HG02678 (cell line): ENCODE data around the gene MNDA.
"Not testable (repeated sequence)": the region's sequence is repeated elsewhere in the genome, so short reads cannot be mapped to it uniquely, and the experiment has no call there.

Source experiments
- ATAC-seq: cut with Tn5 transposase; IDR thresholded peaks from one replicate; pipeline ENCODE4 v1.9.1; 2021; ENCODE audit warnings: mild to moderate bottlenecking, moderate library complexity; ENCODE audit not compliant: unreplicated experiment

MNDA gene

DNA sequence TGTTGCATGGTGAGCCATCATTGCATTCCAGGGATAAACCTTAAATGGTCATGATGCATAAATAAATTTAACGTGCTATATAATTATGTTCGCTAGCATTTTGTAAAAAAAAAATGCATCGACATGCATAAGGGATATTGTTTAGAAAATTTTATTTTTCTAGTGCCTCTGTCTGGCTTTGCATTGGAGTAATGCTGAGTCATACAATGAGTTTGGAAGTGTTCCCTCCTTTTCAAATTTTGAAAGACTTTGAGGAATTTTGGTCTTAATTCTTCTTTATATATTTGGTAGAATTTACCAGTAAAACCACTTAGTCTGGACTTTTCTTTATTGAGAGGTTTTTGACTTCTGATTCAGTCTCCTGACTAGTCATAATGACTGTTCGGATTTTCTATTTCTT, 4.9 kb downstream of the MNDA start:
- ATAC-seq = no peak

- no peak for ATAC-seq
Observed at GRCh38 chr1:158838660-158839059, 7.5 kb downstream of the MNDA start.

DNA sequence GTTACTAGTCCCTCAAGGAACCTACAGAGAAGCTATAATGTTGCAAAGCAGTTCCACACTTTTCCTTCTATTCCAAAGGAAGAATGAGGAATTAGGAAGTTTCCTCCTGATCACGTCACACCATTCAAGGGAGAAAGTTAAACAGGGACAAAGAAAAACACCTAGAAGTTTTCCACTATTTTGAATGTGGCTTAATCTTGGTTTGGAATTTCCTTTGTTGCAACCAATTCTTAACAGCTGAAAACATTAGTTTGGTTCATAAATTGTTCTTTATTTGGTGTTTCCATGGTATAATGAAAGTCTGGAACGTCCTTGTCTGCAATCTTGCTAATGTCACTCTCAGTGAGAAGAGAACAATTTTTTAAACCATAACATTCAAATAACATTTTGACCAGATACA, 8.4 kb downstream of the MNDA start:
- ATAC-seq = no peak

DNA sequence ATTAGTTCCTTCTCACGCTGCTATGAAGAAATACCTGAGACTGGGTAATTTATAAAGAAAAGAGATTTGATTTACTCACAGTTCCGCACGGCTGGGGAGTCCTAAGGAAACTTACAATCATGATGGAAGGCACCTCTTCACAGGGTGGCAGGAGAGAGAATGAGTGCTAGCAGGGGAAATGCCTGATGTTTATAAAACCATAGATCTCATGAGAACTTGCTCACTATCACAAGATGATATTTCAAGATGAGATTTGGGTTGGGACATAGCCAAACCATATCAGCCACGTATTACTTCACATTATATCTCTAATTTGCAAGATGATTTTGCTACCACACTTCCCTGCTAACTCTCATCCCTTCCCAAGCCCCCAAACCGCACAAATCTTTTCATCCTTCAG, 9.1 kb downstream of the MNDA start:
- no peak for ATAC-seq

DNA sequence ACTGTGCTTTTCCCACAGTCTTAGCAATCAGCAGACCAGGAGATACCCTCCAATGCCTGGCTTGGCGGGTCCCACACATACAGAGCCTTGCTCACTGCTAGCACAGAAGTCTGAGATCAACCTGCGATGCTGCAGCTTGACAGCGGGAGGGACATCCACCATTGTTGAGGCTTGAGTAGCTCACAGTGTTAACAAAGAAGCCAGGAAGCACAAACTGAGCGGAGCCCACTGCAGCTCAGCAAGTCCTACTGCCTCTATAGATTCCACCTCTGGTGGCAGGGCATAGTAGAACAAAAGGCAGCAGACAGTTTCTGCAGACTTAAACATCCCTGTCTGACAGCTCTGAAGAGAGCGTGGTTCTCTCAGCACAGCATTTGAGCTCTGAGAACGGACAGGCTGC, 33.4 kb downstream of the MNDA start:
- no peak for ATAC-seq

GRCh38 chr1:158870438-158870837, 39.3 kb downstream of the MNDA start:
- ATAC-seq = not testable (repeated sequence)

DNA sequence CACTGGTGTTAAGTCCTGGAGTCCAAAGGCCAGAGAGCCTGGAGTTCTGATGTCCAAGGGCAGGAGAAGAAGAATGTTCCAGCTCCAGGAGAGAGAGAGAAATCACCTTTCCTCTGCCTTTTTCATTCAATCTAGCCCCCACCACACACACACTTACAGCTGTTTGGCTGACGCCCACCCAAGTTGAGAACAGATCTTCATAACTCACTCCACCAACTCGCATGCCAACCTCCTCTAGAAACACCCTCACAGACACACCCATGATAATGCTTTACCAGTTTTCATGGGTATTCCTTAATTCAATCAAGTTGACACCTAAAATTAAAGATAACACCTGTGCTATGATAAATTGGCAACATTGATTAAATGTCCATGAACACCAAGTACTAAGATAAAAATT, 42.0 kb downstream of the MNDA start:
- no peak for ATAC-seq

DNA sequence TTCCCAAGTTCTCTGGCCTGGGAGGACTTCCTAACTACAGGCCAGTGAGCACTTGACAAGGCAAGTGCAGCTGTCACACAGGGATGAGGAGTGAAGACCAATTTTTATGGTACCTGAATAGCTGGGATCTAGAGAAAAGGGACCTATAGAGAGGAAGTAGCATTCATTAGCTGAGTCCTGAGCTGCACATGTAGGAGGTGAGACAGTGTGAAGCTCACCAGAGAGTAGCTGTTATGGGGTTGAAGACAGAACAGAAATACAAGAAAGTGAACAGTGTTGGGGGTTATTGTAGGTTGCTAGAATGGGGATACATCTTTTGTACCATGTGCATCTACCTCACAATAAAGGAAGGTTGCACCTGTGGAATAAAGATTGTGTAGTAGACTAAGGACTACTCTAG, 62.5 kb downstream of the MNDA start:
- no peak for ATAC-seq

DNA sequence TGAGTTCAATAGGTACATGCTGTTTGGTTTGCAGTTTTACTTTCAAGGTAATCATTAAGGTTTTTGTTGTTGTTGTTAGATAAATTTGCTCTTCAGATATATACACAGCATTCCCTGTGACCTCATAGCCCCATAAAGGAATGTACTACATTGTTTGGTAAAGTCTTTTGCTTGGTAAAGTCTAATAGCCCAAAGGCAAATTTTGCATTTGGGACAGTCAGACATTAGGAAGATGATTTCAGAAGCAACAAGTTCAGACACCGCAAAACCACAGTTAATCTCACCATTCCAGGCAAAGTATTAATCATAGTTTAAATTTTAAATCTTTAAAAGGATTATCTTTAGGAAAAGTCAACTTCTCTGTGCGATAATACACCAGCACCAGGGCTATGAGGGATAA, 67.6 kb downstream of the MNDA start:
- ATAC-seq = no peak
